ENCODE data around the gene PXDN.

- TF ChIP-seq CTCF (conservative IDR thresholded peaks at IDR 0.05; ENCODE audit: low read depth, low read length) (no peak), POLR2A (IDR thresholded peaks at IDR 0.05; ENCODE audit: low read depth, low read length) (no peak)
Measured at GRCh38 chr2:1620081-1620480, 124.2 kb downstream of the PXDN start.
